Activated CD4-positive, alpha-beta memory T cell treated with anti-CD3 and anti-CD28 coated beads, Interleukin-2, amount 10 ng/mL, durations not matched to agents 7 days and 5 days (primary cell): ENCODE measurements around the gene ERI3. TPM values are rescaled to one million over a fixed set of nuclear protein-coding genes. Genes with fewer than 3 reads are reported as not detected.

ENCODE experiments used
- CTCF ChIA-PET: fragments of 350-600 bp; sonication (Branson Sonifier 250); formaldehyde crosslinking; loops from one replicate; lab custom pipeline; 2021; ENCODE audit warnings: antibody characterized with exemption, inconsistent platforms; lab: Charles Lee
- POLR2A ChIA-PET: fragments of 350-600 bp; sonication (Branson Sonifier 250); formaldehyde crosslinking; loops from one replicate; lab custom pipeline; 2021; ENCODE audit warnings: antibody characterized with exemption; lab: Charles Lee
- DNase-seq: peaks from one replicate; pipeline ENCODE4 v3.0.0-alpha.2; 2020
- H3K27ac Mint-ChIP-seq: one replicate; pipeline ENCODE4 v1.8.0; 2021; ENCODE audit warnings: mild to moderate bottlenecking, mixed read lengths
- H3K27me3 Mint-ChIP-seq: one replicate; pipeline ENCODE4 v1.8.0; 2021; ENCODE audit warnings: mixed read lengths
- H3K36me3 Mint-ChIP-seq: one replicate; pipeline ENCODE4 v1.8.0; 2021; ENCODE audit warnings: low read depth, mixed read lengths
- H3K4me1 Mint-ChIP-seq: one replicate; pipeline ENCODE4 v1.8.0; 2021; ENCODE audit warnings: mixed read lengths
- H3K4me3 Mint-ChIP-seq: one replicate; pipeline ENCODE4 v1.8.0; 2021; ENCODE audit warnings: mild to moderate bottlenecking, mixed read lengths
- H3K9me3 Mint-ChIP-seq: one replicate; pipeline ENCODE4 v1.8.0; 2021; ENCODE audit warnings: mixed read lengths
- total RNA-seq, 2 experiments: library from RNA; stranded (reverse); gene quantifications; one replicate each; pipeline ENCODE4 v1.2.3, GENCODE V29; 2021

The ERI3 gene, protein sequence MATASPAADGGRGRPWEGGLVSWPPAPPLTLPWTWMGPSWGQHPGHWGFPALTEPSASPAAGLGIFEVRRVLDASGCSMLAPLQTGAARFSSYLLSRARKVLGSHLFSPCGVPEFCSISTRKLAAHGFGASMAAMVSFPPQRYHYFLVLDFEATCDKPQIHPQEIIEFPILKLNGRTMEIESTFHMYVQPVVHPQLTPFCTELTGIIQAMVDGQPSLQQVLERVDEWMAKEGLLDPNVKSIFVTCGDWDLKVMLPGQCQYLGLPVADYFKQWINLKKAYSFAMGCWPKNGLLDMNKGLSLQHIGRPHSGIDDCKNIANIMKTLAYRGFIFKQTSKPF
- total RNA-seq: 10 to 100 TPM; 21.4 to 22.9 TPM

DNA sequence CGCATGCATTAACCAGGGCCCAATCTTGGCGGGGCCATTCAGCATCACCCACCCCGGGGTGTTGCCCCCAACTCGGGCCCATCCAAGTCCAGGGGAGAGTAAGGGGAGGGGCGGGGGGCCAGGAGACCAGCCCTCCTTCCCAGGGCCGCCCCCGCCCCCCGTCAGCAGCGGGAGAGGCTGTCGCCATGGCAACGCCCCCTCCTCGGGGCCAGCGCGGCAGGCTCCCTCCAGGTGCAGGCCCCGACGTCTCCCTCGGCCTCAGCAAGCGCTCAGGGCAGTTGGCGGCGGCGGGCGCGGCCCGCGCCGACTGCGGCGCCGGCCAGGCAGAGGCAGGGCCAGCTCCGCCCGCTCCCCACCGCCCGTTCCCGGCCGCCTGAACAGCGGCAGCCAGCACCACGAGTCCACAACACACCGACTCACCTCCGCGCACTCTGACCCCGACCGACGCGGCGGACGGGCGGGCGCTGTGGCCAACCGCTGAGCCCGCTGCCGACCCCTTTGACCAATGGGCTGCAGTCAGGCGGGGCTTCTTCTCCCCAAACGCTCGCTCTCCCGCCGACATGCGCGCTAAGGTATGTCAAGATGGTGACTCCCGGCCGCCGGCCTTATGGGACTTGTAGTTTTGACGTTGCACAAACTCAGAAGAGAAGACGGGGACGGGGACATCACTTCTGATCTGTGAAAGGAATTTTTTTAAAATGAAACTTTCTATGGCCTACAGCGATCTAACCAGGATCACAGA, at the start of gene ERI3:
ERI3 (minus strand) TSS at position 418 of the 742 bp plus-strand sequence; CDS start at position 187, 231 bp downstream.
- no peaks in the 10 kb centered on the region for H3K36me3 Mint-ChIP-seq
- POLR2A ChIA-PET: interaction anchor here (0.7 to 1.7 kb wide), 3 partner anchors 25 to 319 kb away, joined by 3 to 4 read pairs (median 3); partner anchors contain the start of genes ARMH1 and TMEM53
- peak; percentile 97 for DNase-seq
- peak within 1 kb of the TSS; percentile 90 for H3K4me3 Mint-ChIP-seq
- H3K4me1 Mint-ChIP-seq: peaks cover 33% of the 10 kb centered on the region
- H3K9me3 Mint-ChIP-seq: no peaks in the 10 kb centered on the region
- no peaks in the 10 kb centered on the region for H3K27me3 Mint-ChIP-seq
- H3K27ac Mint-ChIP-seq: peak within 1 kb of the TSS; percentile 75
- CTCF ChIA-PET: interaction anchor here (1.1 to 1.2 kb wide), 2 partner anchors 138 to 143 kb away, joined by 3 read pairs; no protein-coding TSS in a partner anchor

DNA sequence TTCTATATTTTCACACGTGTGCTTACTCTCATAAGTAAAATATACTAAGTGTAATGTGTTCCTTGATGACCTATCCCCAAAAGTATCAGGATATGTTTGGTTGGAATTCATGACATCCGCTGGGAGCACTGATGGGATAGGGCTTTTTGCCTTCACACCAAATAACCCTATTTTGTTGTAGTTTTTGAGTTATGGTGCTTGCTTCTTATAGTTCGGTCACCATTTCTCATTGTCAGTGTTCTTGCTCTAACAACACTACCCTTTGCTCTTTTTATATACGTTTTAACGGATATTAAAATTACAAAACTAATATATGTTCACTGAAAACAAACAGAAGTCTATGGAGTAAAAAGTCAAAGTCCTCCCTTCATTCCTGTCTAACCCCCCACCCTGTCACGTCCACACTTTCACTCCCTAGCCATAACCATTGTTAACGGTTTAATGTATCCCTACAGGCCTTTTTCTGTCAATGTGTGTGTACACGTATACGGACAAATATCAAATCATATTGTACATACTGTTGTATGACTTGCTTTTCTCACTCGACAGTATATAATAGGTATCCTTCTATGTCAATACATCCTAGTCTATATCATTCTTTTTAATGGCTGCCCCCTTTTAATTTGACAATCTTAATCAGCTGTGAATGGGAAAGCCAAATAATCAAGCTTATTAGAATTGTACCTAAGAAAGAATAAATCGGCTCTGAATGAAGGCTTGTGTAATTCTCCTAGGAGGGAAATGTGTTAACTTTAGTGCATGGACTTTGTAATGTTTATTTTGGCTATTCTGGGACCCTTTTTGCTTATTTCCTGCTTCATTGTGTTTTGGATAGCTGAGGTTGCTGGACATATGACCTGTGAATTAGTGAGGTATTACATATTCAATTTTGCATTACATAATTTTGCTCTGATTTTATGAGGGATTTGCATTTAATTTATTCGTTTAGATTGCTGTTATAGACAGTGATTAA, 46.5 kb upstream of the ERI3 start:
- peaks cover 84% of the 10 kb centered on the region for H3K27me3 Mint-ChIP-seq

DNA sequence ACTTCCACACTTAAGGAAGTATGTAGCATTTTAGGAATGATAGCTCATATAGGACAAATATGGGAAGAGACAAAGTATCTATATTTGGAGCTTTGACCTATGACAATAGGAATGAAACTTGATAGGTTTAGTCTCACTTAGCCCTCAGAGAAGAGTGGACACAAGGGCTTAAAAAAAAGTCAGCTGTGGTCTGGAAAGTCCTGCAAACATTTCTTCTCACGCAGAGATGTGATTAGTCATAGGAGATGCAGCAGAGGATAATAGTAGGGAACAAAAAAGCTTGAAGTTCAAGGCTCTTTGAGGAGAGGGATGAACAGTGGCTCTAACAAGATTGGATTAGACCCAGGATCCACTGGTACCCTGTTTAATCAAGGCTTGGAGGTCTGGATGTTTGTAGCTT, 35.2 kb upstream of the ERI3 start:
- Mint-ChIP-seq H3K27ac (no peak overlapping the region), H3K27me3 (peaks cover 23% of the 10 kb centered on the region), H3K36me3 (no peaks in the 10 kb centered on the region), H3K4me1 (no peaks in the 10 kb centered on the region), H3K9me3 (no peaks in the 10 kb centered on the region), H3K4me3 (no peak overlapping the region)
- DNase-seq: no peak
- ChIA-PET POLR2A (no interaction called here), CTCF (no interaction called here)

More for the DNA sequence above, 46.5 kb upstream of the ERI3 start:
- peaks cover 15% of the 10 kb centered on the region for H3K4me1 Mint-ChIP-seq
- H3K36me3 Mint-ChIP-seq: no peaks in the 10 kb centered on the region
- H3K4me3 Mint-ChIP-seq: no peak overlapping the region
- H3K9me3 Mint-ChIP-seq: no peaks in the 10 kb centered on the region
- POLR2A ChIA-PET: no interaction called here
- CTCF ChIA-PET: no interaction called here
- H3K27ac Mint-ChIP-seq: no peak overlapping the region
- DNase-seq: no peak

DNA sequence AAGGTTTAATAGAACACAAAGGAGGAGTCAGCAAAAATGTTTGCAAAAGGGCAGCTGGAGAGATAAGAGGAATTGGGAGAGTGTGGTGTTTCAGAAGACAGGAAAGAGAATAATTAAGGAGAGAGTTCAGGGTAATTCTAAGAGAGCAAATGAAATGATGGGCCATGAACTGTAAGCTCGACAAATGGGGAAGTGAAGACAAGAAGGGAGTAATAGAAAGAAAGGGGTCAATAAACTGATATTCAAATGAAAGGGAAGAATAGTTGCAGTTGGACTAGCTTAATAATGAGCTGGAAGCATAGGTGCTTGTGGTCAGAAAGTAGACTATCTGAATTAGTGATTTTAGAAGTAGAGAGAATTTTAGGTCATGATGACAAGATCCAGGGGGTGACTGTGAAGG, 34.4 kb upstream of the ERI3 start:
- H3K36me3 Mint-ChIP-seq: no peaks in the 10 kb centered on the region
- H3K27me3 Mint-ChIP-seq: peaks cover 25% of the 10 kb centered on the region
- H3K27ac Mint-ChIP-seq: no peak overlapping the region
- CTCF ChIA-PET: interaction anchor here (0.8 kb wide), 1 partner anchor 13 kb away, joined by 3 read pairs; no protein-coding TSS in a partner anchor
- no peaks in the 10 kb centered on the region for H3K4me1 Mint-ChIP-seq
- no peak for DNase-seq
- POLR2A ChIA-PET: no interaction called here
- no peak overlapping the region for H3K4me3 Mint-ChIP-seq
- no peaks in the 10 kb centered on the region for H3K9me3 Mint-ChIP-seq

DNA sequence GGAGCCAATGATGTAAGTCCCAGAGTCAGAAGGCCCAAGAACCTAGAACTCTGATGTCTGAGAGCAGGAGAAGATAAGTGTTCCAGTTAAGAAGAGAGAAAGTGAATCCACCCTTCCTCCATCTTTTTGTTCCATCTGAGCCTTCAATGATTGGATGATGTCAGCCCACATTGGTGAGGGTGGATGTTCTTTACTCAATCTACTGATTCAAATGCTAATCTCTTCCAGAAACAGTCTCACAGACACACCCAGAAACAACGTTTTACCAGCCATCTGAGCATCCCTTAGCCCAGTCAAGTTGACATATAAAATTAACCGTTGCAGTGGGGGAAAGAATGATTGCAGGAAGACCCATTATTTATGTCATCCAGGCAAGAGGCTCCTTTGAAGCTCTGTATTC, 33.5 kb upstream of the ERI3 start:
- Mint-ChIP-seq H3K36me3 (no peaks in the 10 kb centered on the region), H3K4me3 (no peak overlapping the region), H3K27ac (no peak overlapping the region), H3K4me1 (no peaks in the 10 kb centered on the region), H3K27me3 (peaks cover 24% of the 10 kb centered on the region), H3K9me3 (no peaks in the 10 kb centered on the region)
- ChIA-PET CTCF (no interaction called here), POLR2A (no interaction called here)
- DNase-seq: no peak

DNA sequence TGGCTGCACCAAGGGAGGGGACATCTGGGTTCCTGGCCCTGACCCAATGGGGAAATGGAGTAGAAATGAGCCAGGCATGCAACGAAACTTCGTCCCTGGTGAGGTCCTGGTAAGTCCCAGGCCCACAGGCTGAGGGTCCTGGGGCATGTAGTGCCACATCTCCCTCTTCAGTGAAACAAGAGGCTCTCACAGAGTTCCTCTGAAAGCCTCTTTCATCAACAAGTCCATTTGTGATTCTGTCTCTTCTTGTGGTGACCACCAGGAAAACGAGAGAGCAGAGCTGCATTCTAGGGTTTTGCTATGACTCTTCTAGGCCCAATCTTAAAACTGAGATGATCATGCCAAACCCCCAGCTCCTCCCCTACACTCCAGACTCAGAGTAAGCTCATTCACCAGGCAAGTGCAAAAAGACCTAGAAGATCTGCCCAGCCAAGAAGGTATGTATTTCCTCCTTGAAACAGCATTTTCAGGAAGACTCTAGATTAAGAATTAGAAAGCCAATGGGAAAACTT, 25.7 kb upstream of the ERI3 start:
- ChIA-PET POLR2A (no interaction called here), CTCF (interaction anchor here (0.6 to 1.0 kb wide), 2 partner anchors 14 to 272 kb away, joined by 3 read pairs; no protein-coding TSS in a partner anchor)
- no peak overlapping the region for H3K4me3 Mint-ChIP-seq
- H3K36me3 Mint-ChIP-seq: no peaks in the 10 kb centered on the region
- H3K27ac Mint-ChIP-seq: no peak overlapping the region
- DNase-seq: no peak
- no peaks in the 10 kb centered on the region for H3K9me3 Mint-ChIP-seq
- H3K27me3 Mint-ChIP-seq: peaks cover 17% of the 10 kb centered on the region
- H3K4me1 Mint-ChIP-seq: no peaks in the 10 kb centered on the region

DNA sequence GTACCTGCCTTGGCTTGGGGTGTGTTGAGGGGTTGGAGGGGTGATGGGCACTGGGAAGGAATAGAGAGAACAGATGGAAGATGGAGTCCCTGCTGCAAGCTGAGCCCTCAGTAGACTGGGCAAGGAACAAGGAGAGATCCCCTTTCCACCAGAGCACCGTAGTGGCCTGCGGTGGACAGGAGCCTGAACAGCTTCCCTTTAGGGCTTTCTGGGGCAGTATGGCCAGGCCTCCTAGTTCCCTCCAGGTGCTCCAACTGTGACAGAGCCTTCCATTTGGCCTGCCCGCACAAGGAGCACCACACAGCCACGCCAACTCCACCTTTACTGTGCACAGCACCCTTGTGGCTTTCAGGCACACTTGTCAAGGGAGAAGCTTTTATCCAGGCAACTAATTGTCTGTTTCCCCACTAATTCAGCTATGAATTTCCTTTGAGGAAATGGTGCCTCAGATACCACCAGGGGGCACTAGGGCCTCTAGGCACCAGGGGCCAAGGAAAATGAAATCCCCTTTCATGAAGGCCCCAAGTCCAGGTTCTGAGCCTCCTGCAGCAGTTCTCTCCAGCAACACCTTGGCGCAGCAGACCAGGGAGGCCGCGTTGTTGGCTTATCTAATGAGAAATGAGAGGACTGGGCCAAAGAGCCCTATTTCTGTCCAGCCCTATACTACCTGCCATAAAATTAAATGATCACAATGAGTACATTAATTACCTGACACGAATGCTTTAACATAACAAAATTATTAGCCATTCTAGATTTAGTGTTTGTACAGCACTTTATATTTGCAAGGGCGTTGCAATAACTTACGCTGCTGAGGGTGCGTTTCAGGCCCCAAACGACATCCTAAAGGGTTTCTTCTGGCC, 23.1 kb upstream of the ERI3 start:
- CTCF ChIA-PET: interaction anchor here (0.7 to 2.6 kb wide), 8 partner anchors 9 to 275 kb away, joined by 3 to 14 read pairs (median 4); no protein-coding TSS in a partner anchor

DNA sequence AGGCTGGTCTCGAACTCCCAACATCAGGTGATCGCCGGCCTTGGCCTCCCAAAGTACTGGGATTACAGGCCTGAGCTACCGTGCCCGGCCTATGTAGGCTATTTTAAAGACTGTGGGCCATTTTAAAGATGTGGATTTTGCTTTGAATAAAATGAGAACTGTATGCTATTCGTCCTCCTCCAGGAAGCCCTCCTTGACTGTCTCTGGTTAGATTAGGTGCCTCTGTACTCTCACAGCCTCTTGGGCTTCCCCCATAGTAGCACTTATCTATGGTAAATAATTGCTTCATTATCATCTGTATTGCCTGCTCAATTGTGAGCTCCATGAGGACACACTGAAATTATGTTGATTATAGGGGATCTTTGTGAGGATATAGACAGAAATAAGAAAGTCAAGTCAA, 20.5 kb upstream of the ERI3 start:
- H3K27ac Mint-ChIP-seq: no peak overlapping the region
- DNase-seq: no peak
- ChIA-PET CTCF (no interaction called here), POLR2A (no interaction called here)
- no peak overlapping the region for H3K4me3 Mint-ChIP-seq
- no peaks in the 10 kb centered on the region for H3K36me3 Mint-ChIP-seq
- peaks cover 4% of the 10 kb centered on the region for H3K27me3 Mint-ChIP-seq
- H3K4me1 Mint-ChIP-seq: no peaks in the 10 kb centered on the region
- no peaks in the 10 kb centered on the region for H3K9me3 Mint-ChIP-seq

More for the DNA sequence above, 23.1 kb upstream of the ERI3 start:
- Mint-ChIP-seq H3K4me1 (no peaks in the 10 kb centered on the region), H3K27me3 (peaks cover 6% of the 10 kb centered on the region), H3K27ac (no peak overlapping the region), H3K36me3 (no peaks in the 10 kb centered on the region), H3K4me3 (no peak overlapping the region), H3K9me3 (no peaks in the 10 kb centered on the region)
- POLR2A ChIA-PET: interaction anchor here (1.0 kb wide), 1 partner anchor 215 kb away, joined by 3 read pairs; no protein-coding TSS in a partner anchor
- peak; percentile 42 for DNase-seq

DNA sequence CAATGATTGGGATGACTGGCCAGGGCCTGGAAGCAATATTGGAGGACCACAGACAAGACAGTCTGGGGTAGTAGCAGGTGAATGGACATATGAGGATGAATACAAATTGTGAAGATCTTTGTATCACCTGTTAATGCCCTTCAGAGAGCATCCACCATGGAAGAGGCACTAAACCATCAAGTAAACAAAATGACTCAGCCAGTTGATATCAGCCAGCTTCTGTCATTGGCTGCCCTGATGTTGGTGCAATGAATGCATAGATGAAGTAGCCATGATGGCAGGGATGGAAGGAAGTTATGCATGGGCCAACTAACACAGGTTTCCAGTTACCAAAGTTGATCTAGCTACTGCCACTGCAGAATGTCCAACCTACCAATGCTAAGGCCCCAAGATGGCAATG, 16.1 kb upstream of the ERI3 start:
- H3K27me3 Mint-ChIP-seq: peaks cover 7% of the 10 kb centered on the region
- no peak overlapping the region for H3K4me3 Mint-ChIP-seq
- no peaks in the 10 kb centered on the region for H3K4me1 Mint-ChIP-seq
- ChIA-PET CTCF (no interaction called here), POLR2A (no interaction called here)
- H3K9me3 Mint-ChIP-seq: no peaks in the 10 kb centered on the region
- H3K27ac Mint-ChIP-seq: no peak overlapping the region
- H3K36me3 Mint-ChIP-seq: no peaks in the 10 kb centered on the region
- DNase-seq: no peak

DNA sequence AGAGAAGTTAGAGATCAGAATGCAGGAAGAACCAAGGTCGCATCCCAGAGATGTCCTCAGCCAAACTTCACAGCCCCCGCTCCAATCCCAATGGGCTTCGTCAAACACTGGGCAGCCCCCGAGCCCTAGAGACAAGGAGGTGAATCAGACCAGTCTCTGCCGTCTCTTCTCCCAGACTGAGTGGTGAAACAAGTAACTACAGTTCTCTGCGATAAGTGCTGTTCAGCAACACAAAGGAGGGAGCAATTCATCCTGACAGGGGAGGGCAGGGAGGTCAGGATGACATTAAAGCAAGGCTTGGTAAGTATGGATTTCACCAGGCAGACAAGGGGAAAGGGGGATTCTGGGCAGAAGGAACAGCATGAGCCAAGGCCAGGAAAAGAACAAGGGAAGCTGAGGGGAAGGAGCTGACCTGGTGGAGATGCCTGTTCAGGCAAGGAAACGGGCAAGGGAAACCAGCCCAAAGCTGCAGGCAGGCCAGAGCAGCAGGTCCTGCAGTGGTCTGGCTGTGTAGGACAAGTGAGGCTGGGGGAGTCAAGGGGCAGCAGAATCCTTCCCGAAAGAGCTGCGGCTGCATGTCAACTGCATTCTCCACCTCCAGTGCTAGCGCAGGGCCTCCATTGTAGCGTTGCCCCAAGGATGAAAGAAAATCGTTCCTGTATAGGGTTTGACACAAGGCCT, 13.6 kb upstream of the ERI3 start:
- POLR2A ChIA-PET: no interaction called here

DNA sequence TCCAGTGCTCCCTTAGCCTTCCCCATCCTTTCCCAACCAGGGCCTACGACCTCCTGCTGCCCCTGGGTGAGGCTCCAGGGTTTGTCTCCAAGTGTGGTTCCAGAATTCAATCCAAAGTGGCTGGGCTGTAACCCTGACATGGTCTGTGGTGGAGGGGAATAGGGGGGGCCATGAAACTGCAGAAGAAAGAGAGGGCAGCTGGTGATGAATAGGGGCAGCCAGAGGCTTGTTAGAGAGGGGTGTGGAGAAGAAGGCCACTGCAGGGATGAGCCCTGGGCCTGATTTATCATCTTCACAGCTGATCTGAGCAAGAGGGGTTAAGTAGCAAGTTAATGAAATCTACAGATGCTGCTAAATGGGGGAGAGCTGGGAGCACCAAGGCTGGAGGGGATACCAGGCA, 12.9 kb upstream of the ERI3 start:
- Mint-ChIP-seq H3K9me3 (no peaks in the 10 kb centered on the region), H3K4me1 (no peaks in the 10 kb centered on the region), H3K36me3 (no peaks in the 10 kb centered on the region), H3K27ac (no peak overlapping the region), H3K27me3 (peaks cover 10% of the 10 kb centered on the region), H3K4me3 (no peak overlapping the region)
- ChIA-PET CTCF (no interaction called here), POLR2A (no interaction called here)
- DNase-seq: no peak

More for the DNA sequence above, 13.6 kb upstream of the ERI3 start:
- Mint-ChIP-seq H3K36me3 (no peaks in the 10 kb centered on the region), H3K27me3 (peaks cover 7% of the 10 kb centered on the region), H3K27ac (no peak overlapping the region), H3K4me1 (no peaks in the 10 kb centered on the region), H3K9me3 (no peaks in the 10 kb centered on the region), H3K4me3 (no peak overlapping the region)
- CTCF ChIA-PET: interaction anchor here (1.3 kb wide), 1 partner anchor 10 kb away, joined by 4 read pairs; no protein-coding TSS in a partner anchor
- no peak for DNase-seq
